BLaER1 (cell line): Measurements from ENCODE around the gene CLASP1.
"Not testable (repeated sequence)": the region's sequence is repeated elsewhere in the genome, so short reads cannot be mapped to it uniquely, and the experiment has no call there.

Experiments used
- H3K27ac ChIP-seq: shearing (Covaris generic); formaldehyde crosslinking; 2 replicates; pipeline ENCODE4 v1.8.1; 2022
- H3K27me3 ChIP-seq: shearing (Covaris generic); formaldehyde crosslinking; 2 replicates; pipeline ENCODE4 v1.8.1; 2022
- H3K36me3 ChIP-seq: shearing (Covaris generic); formaldehyde crosslinking; 2 replicates; pipeline ENCODE4 v1.8.1; 2022
- H3K4me1 ChIP-seq: shearing (Covaris generic); formaldehyde crosslinking; 2 replicates; pipeline ENCODE4 v1.8.1; 2022
- H3K4me2 ChIP-seq: shearing (Covaris generic); formaldehyde crosslinking; 2 replicates; pipeline ENCODE4 v1.8.1; 2022
- H3K4me3 ChIP-seq: shearing (Covaris generic); formaldehyde crosslinking; 2 replicates; pipeline ENCODE4 v1.8.1; 2022
- H3K9ac ChIP-seq: shearing (Covaris generic); formaldehyde crosslinking; 2 replicates; pipeline ENCODE4 v1.8.1; 2022
- H3K9me3 ChIP-seq: shearing (Covaris generic); formaldehyde crosslinking; 2 replicates; pipeline ENCODE4 v1.8.1; 2022
- H4K20me1 ChIP-seq: shearing (Covaris generic); formaldehyde crosslinking; 2 replicates; pipeline ENCODE4 v1.8.1; 2022
- Cebpa-rat ChIP-seq: shearing (Covaris generic); IDR thresholded peaks from 2 replicates; pipeline ENCODE4 v1.8.1; 2022

CLASP1 gene

GRCh38 chr2:121647396-121647795, 1.9 kb downstream of the CLASP1 start:
- no peaks in the 10 kb centered on the region for H3K27me3 ChIP-seq
- no peaks in the 10 kb centered on the region for H3K9me3 ChIP-seq
- peak overlapping the region; percentile 94 for H3K9ac ChIP-seq
- TF ChIP-seq Cebpa-rat = no peak
- H3K36me3 ChIP-seq = peaks cover 16% of the 10 kb centered on the region
- peak overlapping the region; percentile 90 for H3K4me3 ChIP-seq
- H4K20me1 ChIP-seq = peaks cover 59% of the 10 kb centered on the region
- H3K4me2 ChIP-seq = peak overlapping the region; percentile 90
- no peak overlapping the region for H3K27ac ChIP-seq
- peaks cover 66% of the 10 kb centered on the region for H3K4me1 ChIP-seq

- peaks cover 83% of the 10 kb centered on the region for H4K20me1 ChIP-seq
- H3K4me3 ChIP-seq = no peak overlapping the region
- H3K27ac ChIP-seq = no peak overlapping the region
- no peaks in the 10 kb centered on the region for H3K27me3 ChIP-seq
- peaks cover 65% of the 10 kb centered on the region for H3K4me1 ChIP-seq
- H3K36me3 ChIP-seq = peaks cover 26% of the 10 kb centered on the region
- H3K9me3 ChIP-seq = peaks cover 8% of the 10 kb centered on the region
- peak overlapping the region; percentile 36 for H3K4me2 ChIP-seq
- no peak for TF ChIP-seq Cebpa-rat
- H3K9ac ChIP-seq = 0 out of 2 replicates have a peak overlapping the region, but pooled peaks have one; percentile 13
These were observed 4.5 kb downstream of the CLASP1 start for GRCh38 chr2:121644715-121645114.

DNA sequence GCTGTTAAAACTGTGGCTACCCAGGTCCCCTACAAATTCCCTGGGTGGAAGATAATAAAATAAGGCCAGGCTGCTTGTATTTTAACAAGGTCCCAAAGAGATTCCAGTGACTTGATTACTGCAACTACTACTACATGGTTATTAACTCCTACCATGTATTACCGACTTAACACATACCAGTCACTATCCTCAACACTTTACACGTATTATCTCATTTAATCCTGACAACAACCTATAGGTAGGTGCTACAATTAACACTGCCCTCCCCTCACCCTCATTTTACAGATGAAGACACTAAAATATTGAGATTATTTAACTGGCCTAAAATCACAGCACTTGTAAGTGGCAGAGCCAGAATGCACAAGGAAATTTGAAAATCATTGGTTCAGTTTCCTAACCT, 5.4 kb downstream of the CLASP1 start:
- Histone ChIP-seq H3K27ac (no peak overlapping the region), H3K27me3 (no peaks in the 10 kb centered on the region), H3K4me2 (no peak overlapping the region), H3K9ac (no peak overlapping the region), H4K20me1 (peaks cover 88% of the 10 kb centered on the region), H3K9me3 (peaks cover 16% of the 10 kb centered on the region), H3K4me3 (no peak overlapping the region), H3K4me1 (peaks cover 65% of the 10 kb centered on the region), H3K36me3 (peaks cover 34% of the 10 kb centered on the region)
- TF ChIP-seq Cebpa-rat = no peak

DNA sequence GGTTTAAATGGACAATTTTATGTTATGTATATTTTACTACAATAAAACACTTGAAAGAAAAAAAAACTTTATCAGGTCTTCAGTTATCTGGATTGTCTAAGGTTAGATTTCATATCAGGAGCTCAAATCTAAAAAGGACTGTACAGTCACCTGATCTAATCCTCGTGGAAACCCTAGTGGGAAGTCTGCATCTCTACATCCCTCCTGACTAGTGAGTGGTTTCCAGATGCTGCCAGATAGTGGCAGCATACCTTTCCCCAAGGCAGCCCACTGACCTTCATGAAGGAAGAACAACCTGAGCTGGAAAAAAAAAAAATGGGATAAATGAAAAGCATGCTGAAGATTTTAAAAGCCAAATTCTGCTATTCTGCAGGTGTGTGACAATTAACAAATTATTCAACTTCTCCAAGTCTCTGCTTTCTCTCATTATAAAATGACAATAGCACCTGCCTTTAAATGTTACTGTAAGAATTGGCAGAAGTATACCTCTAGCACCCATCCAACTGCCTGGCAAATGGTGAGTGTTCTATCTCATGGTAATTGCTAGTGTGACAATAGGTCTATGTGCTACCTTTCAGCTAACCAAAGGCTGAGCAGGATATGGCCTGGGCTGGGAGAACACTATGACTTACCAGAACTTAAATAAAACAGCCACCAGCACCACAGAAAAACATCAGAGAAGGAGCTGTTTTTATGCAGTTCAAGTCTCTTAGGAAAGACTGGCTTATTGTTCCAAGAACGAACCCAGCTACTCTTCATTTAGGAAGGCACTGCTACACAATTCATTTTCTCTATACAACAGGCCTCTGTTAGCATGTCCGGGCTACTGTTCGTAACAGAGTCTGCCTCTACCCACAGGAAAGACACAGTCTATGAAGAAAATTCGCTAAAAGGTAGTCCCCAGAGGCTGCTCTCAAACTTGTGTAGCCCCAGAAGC, 8.6 kb downstream of the CLASP1 start:
- TF ChIP-seq Cebpa-rat = no peak
- Histone ChIP-seq H3K36me3 (peaks cover 46% of the 10 kb centered on the region), H4K20me1 (peaks cover 77% of the 10 kb centered on the region), H3K9ac (peak overlapping the region; percentile 38; the same call in 1 of the 2 replicates), H3K4me2 (peak overlapping the region; percentile 14), H3K27ac (no peak overlapping the region), H3K4me3 (no peak overlapping the region), H3K4me1 (peaks cover 46% of the 10 kb centered on the region), H3K9me3 (peaks cover 32% of the 10 kb centered on the region), H3K27me3 (no peaks in the 10 kb centered on the region)

GRCh38 chr2:121639846-121640245, 9.4 kb downstream of the CLASP1 start:
- not testable (repeated sequence) for H3K4me3 ChIP-seq, H3K27ac ChIP-seq, H3K9ac ChIP-seq, H3K4me2 ChIP-seq, H3K27me3 ChIP-seq
- H3K9me3 ChIP-seq = peaks cover 32% of the 10 kb centered on the region
- H3K36me3 ChIP-seq = peaks cover 45% of the 10 kb centered on the region
- peaks cover 77% of the 10 kb centered on the region for H4K20me1 ChIP-seq
- peaks cover 45% of the 10 kb centered on the region for H3K4me1 ChIP-seq

GRCh38 chr2:121638333-121638732, 10.9 kb downstream of the CLASP1 start:
- H3K4me2 ChIP-seq = no peak overlapping the region
- no peaks in the 10 kb centered on the region for H3K27me3 ChIP-seq
- H3K27ac ChIP-seq = no peak overlapping the region
- no peak overlapping the region for H3K4me3 ChIP-seq
- H3K4me1 ChIP-seq = peaks cover 51% of the 10 kb centered on the region
- H3K36me3 ChIP-seq = peaks cover 45% of the 10 kb centered on the region
- peaks cover 32% of the 10 kb centered on the region for H3K9me3 ChIP-seq
- no peak overlapping the region for H3K9ac ChIP-seq
- peaks cover 77% of the 10 kb centered on the region for H4K20me1 ChIP-seq
- no peak for TF ChIP-seq Cebpa-rat

GRCh38 chr2:121635371-121635770, 13.9 kb downstream of the CLASP1 start:
- no peak overlapping the region for H3K27ac ChIP-seq

GRCh38 chr2:121634354-121635307, 14.6 kb downstream of the CLASP1 start:
- TF ChIP-seq Cebpa-rat = no peak
- Histone ChIP-seq H3K9me3 (peaks cover 29% of the 10 kb centered on the region), H3K4me3 (no peak overlapping the region), H3K36me3 (peaks cover 29% of the 10 kb centered on the region), H3K27ac (no peak overlapping the region), H4K20me1 (peaks cover 72% of the 10 kb centered on the region), H3K9ac (no peak overlapping the region), H3K4me1 (peaks cover 26% of the 10 kb centered on the region; the same call in 1 of the 2 replicates), H3K27me3 (no peaks in the 10 kb centered on the region), H3K4me2 (no peak overlapping the region)

More at GRCh38 chr2:121635371-121635770, 13.9 kb downstream of the CLASP1 start:
- Histone ChIP-seq H3K27me3 (no peaks in the 10 kb centered on the region), H3K4me1 (peaks cover 26% of the 10 kb centered on the region; the same call in 1 of the 2 replicates), H3K9ac (no peak overlapping the region), H3K4me3 (no peak overlapping the region), H3K9me3 (peaks cover 36% of the 10 kb centered on the region), H4K20me1 (peaks cover 71% of the 10 kb centered on the region), H3K36me3 (peaks cover 36% of the 10 kb centered on the region), H3K4me2 (no peak overlapping the region)
- TF ChIP-seq Cebpa-rat = no peak

DNA sequence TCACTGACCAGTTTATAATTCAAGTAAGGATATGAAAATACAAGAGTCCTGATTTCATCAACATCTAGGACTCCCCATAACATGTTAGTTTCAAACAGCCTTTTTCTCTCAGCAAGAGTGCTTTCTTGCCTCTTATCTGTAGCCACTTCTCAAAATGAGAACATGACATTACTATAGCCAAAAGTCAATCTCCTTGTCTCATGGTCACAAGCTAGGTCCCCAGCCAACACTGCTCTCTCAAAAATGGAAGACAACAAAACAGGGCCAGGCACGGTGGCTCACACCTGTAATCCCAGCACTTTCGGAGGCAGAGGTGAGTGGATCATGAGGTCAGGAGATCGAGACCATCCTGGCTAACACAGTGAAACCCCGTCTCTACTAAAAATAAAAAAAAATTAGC, 15.8 kb downstream of the CLASP1 start:
- H3K4me3 ChIP-seq = no peak overlapping the region
- no peak overlapping the region for H3K27ac ChIP-seq
- peaks cover 78% of the 10 kb centered on the region for H4K20me1 ChIP-seq
- peaks cover 21% of the 10 kb centered on the region for H3K9me3 ChIP-seq
- no peaks in the 10 kb centered on the region for H3K27me3 ChIP-seq
- no peak overlapping the region for H3K4me2 ChIP-seq
- no peak for TF ChIP-seq Cebpa-rat
- no peak overlapping the region for H3K9ac ChIP-seq
- H3K36me3 ChIP-seq = peaks cover 21% of the 10 kb centered on the region
- peaks cover 26% of the 10 kb centered on the region; the same call in 1 of the 2 replicates for H3K4me1 ChIP-seq
